Endothelial cell of umbilical vein (primary cell): ENCODE measurements around the gene MERTK. TPM values are rescaled to one million over a fixed set of nuclear protein-coding genes. Genes with fewer than 3 reads are reported as not detected.

Experiments used
- BruUV-seq: library from RNA; stranded (reverse); fragments of 400-500 nt; replicated peaks from 2 replicates; lab custom pipeline; 2021; lab: Mats Ljungman, UMichigan
- CTCF ChIA-PET: fragments of 300-600, 350-600 bp; sonication (Branson Sonifier 250); formaldehyde crosslinking; loops from one replicate; lab custom pipeline; 2021; ENCODE audit warnings: antibody characterized with exemption, inconsistent platforms; lab: Charles Lee
- POLR2A ChIA-PET: fragments of 300-600, 350-600 bp; sonication (Branson Sonifier 250); formaldehyde crosslinking; loops from one replicate; lab custom pipeline; 2021; ENCODE audit warnings: antibody characterized with exemption, inconsistent platforms; lab: Charles Lee
- DNase-seq: peaks from one replicate; pipeline ENCODE4 v3.0.0-alpha.2; 2011; ENCODE audit warnings: low read depth, low spot score
- FAIRE-seq: peaks from 2 replicates; lab custom pipeline; 2011; peaks lifted over from hg19 to GRCh38; lab: Jason Lieb, UNC
- H2AFZ ChIP-seq: 2 replicates; pipeline ENCODE4 v1.6.0; 2012; ENCODE audit warnings: low read depth, low read length, control low read depth, inconsistent platforms
- H3K27ac ChIP-seq: 2 replicates; pipeline ENCODE4 v1.5.1; 2011; ENCODE audit warnings: low read depth, mild to moderate bottlenecking, control low read depth, low read length, moderate library complexity; ENCODE audit not compliant: insufficient read depth
- H3K27me3 ChIP-seq, 2 experiments: 2 replicates each; pipeline versions ENCODE4 v1.6.0 to v1.6.1; 2011; ENCODE audit warnings: low read length in 2 of 2, mixed read lengths in 1 of 2; ENCODE audit not compliant: control insufficient read depth in 2 of 2, insufficient read depth in 2 of 2
- H3K36me3 ChIP-seq, 2 experiments: 2 replicates in 1 of 2; 3 replicates in 1 of 2; pipeline ENCODE4 v1.5.1; 2011; ENCODE audit warnings: low read length in 2 of 2, mild to moderate bottlenecking in 1 of 2, moderate library complexity in 1 of 2; ENCODE audit not compliant: control insufficient read depth in 2 of 2, insufficient read depth in 2 of 2; ENCODE audit errors: extremely low read depth in 1 of 2
- H3K4me1 ChIP-seq: 3 replicates; pipeline ENCODE4 v1.5.1; 2011; ENCODE audit warnings: mild to moderate bottlenecking, low read length; ENCODE audit not compliant: control insufficient read depth, insufficient read depth; ENCODE audit errors: extremely low read depth
- H3K4me2 ChIP-seq: 2 replicates; pipeline ENCODE4 v1.6.1; 2011; ENCODE audit warnings: low read length, control low read depth, mixed read lengths; ENCODE audit not compliant: insufficient read depth
- H3K4me3 ChIP-seq, 3 experiments: fragments of 200-600 bp in 1 of 3; sonication (generic), shearing (Covaris generic) in 1 of 3; replicated peaks in 1 of 3; 2 replicates each; pipeline ENCODE4 v1.5.1; 2011 to 2016; ENCODE audit warnings: control low read depth in 3 of 3, low read length in 3 of 3, mild to moderate bottlenecking in 2 of 3, inconsistent platforms in 1 of 3, low read depth in 1 of 3, moderate library complexity in 1 of 3; ENCODE audit not compliant: insufficient read depth in 1 of 3
- H3K79me2 ChIP-seq: 2 replicates; pipeline ENCODE4 v1.6.0; 2012; ENCODE audit warnings: low read length, inconsistent platforms; ENCODE audit not compliant: control insufficient read depth, insufficient read depth
- H3K9ac ChIP-seq: replicated peaks from 2 replicates; pipeline ENCODE3; 2011; ENCODE audit warnings: low read length, control low read depth; ENCODE audit not compliant: insufficient read depth; ENCODE audit errors: extremely low read depth
- H3K9me1 ChIP-seq: replicated peaks from 3 replicates; pipeline ENCODE4 v1.6.0; 2011; ENCODE audit warnings: mild to moderate bottlenecking, low read length; ENCODE audit not compliant: control insufficient read depth, insufficient read depth; ENCODE audit errors: extremely low read depth
- H3K9me3 ChIP-seq: replicated peaks from 2 replicates; pipeline ENCODE4 v1.5.1; 2012; ENCODE audit warnings: low read length, inconsistent platforms; ENCODE audit not compliant: control insufficient read depth, insufficient read depth
- H4K20me1 ChIP-seq: replicated peaks from 2 replicates; pipeline ENCODE3; 2011; ENCODE audit warnings: mild to moderate bottlenecking, low read length; ENCODE audit not compliant: control insufficient read depth, insufficient read depth; ENCODE audit errors: extremely low read depth
- EZH2 ChIP-seq: IDR thresholded peaks from 2 replicates; pipeline ENCODE4 v1.6.1; 2012; ENCODE audit warnings: borderline replicate concordance, low read depth, mild to moderate bottlenecking, moderate library complexity, low read length, inconsistent platforms; ENCODE audit not compliant: severe bottlenecking
- FOS ChIP-seq: IDR thresholded peaks from 2 replicates; pipeline ENCODE4 v1.6.1; 2011; ENCODE audit warnings: mild to moderate bottlenecking, low read length, moderate library complexity, borderline replicate concordance; ENCODE audit not compliant: insufficient read depth
- GATA2 ChIP-seq: IDR thresholded peaks from 2 replicates; pipeline ENCODE4 v1.7.0; 2011; ENCODE audit warnings: low read depth, mild to moderate bottlenecking, moderate library complexity, mixed read lengths, low read length; ENCODE audit not compliant: insufficient read length, insufficient read depth
- JUN ChIP-seq: IDR thresholded peaks from 2 replicates; pipeline ENCODE4 v1.6.1; 2011; ENCODE audit warnings: borderline replicate concordance, low read depth; ENCODE audit not compliant: insufficient read length, insufficient read depth
- MAX ChIP-seq: IDR thresholded peaks from 2 replicates; pipeline ENCODE4 v1.6.1; 2011; ENCODE audit not compliant: insufficient read depth, insufficient read length
- MYC ChIP-seq: IDR thresholded peaks from one replicate; pipeline ENCODE4 v1.6.1; 2011; ENCODE audit warnings: mild to moderate bottlenecking, low read depth, low read length
- POLR2A ChIP-seq: IDR thresholded peaks from 2 replicates; pipeline ENCODE4 v1.6.1; 2012; ENCODE audit warnings: low read depth, mild to moderate bottlenecking, control low read depth, low read length
- POLR2AphosphoS5 ChIP-seq: IDR thresholded peaks from 2 replicates; pipeline ENCODE4 v1.6.1; 2012; ENCODE audit warnings: low read depth, mild to moderate bottlenecking, control low read depth, low read length, moderate library complexity; ENCODE audit not compliant: insufficient read depth
- dilution Hi-C: fragments of 300-500 bp; cut with MboI; formaldehyde crosslinking; loops from one replicate; pipeline ENCODE4 v1.15.0; 2019; ENCODE audit warnings: low sequenced_read_pairs; ENCODE audit not compliant: extremely low pct_ligation_motif_present
- intact Hi-C: fragments of 100-400 bp; cut with micrococcal nuclease; formaldehyde crosslinking; loops from one replicate; pipeline ENCODE4 v1.10.0; 2022
- polyA plus RNA-seq, 4 experiments: library from polyadenylated mRNA; depleted of rRNA in 3 of 4; stranded (reverse) in 3 of 4; unstranded in 1 of 4; fragments of >200 nt; gene quantifications; 2 replicates each; pipeline versions ENCODE4 v1.2.1 to v1.2.3, GENCODE V29; 2011 to 2012; ENCODE audit warnings: missing spikeins in 1 of 4
- total RNA-seq: library from RNA; stranded (reverse); gene quantifications from 2 replicates; pipeline ENCODE4 v1.2.3, GENCODE V29; 2021
- TF ChIP-seq, protein P1 (sequence below), 2 donors: IDR thresholded peaks; 1 replicate in 1 of 2; 2 replicates in 1 of 2; pipeline ENCODE4 v1.5.1; 2011; ENCODE audit warnings: low read length in 2 of 2, mild to moderate bottlenecking in 2 of 2, moderate library complexity in 2 of 2, control low read depth in 1 of 2, inconsistent platforms in 1 of 2, low read depth in 1 of 2; ENCODE audit not compliant: insufficient read depth in 1 of 2; ENCODE audit errors: extremely low read depth in 1 of 2

The MERTK gene
- total and polyA plus RNA-seq, 2 donors (not counting 3 experiments of a cell fraction or from before 2014, with no cell fraction given) = 37.3 to 39.6 TPM

DNA sequence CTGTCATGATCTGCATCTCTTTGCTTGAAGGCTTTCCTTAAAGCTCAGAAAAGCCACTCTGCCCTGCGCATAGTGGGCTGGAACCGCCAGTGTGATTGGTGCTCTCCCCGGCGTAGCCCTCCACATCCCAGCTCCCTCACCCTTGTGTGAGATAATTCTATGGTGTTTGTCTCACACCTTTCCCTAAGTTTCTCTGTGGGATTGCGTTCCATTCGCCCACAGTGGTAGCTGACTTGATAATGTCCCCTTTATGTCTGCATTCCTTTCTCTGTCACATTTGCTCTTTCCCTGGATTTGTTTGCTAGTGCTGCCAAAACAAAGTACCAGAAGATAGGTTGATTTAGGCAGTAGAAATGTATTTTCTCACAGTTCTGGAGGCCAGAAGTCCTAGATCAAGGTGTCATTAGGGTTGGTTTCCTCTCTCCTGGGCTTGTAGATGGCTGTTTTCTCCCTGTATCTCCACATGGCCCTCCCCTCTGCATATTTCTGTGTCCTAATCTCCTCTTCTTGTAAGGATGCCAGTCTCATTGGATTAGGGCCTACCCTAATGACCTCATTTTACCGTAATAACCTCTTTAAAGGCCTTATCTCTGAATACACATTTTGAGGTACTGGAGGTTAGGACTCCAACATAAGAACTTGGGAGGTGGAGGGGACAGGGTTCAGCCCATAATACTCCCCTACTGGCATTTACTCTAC, 149.3 kb downstream of the MERTK start:
- CTCF ChIA-PET = interaction anchor here (0.9 to 6.1 kb wide), 6 partner anchors 15 to 159 kb away, joined by 3 to 85 read pairs (median 6); partner anchors contain the start of gene MERTK
- FAIRE-seq (no peak), DNase-seq (no peak)
- dilution Hi-C loops (no loop called here), intact Hi-C loops (loop anchor here (1.0 to 2.0 kb wide), 2 partner anchors 73 to 149 kb away; partner anchors contain the start of gene MERTK)
- no peak overlapping the region for H2AFZ ChIP-seq
- H3K4me3 ChIP-seq = no peak overlapping the region
- H3K36me3 ChIP-seq = no peaks in the 10 kb centered on the region
- H3K4me1 ChIP-seq = no peaks in the 10 kb centered on the region
- H3K27ac ChIP-seq = no peak overlapping the region
- POLR2A ChIA-PET = no interaction called here
- no peaks in the 10 kb centered on the region for H3K9me1 ChIP-seq
- peaks cover 0 to 1% of the 10 kb centered on the region in 2 experiments for H3K27me3 ChIP-seq
- TF ChIP-seq JUN (no peak), MYC (no peak), POLR2A (no peak), MAX (no peak), EZH2 (no peak), FOS (no peak), POLR2AphosphoS5 (no peak), GATA2 (no peak)
- TF ChIP-seq, protein P1, sequence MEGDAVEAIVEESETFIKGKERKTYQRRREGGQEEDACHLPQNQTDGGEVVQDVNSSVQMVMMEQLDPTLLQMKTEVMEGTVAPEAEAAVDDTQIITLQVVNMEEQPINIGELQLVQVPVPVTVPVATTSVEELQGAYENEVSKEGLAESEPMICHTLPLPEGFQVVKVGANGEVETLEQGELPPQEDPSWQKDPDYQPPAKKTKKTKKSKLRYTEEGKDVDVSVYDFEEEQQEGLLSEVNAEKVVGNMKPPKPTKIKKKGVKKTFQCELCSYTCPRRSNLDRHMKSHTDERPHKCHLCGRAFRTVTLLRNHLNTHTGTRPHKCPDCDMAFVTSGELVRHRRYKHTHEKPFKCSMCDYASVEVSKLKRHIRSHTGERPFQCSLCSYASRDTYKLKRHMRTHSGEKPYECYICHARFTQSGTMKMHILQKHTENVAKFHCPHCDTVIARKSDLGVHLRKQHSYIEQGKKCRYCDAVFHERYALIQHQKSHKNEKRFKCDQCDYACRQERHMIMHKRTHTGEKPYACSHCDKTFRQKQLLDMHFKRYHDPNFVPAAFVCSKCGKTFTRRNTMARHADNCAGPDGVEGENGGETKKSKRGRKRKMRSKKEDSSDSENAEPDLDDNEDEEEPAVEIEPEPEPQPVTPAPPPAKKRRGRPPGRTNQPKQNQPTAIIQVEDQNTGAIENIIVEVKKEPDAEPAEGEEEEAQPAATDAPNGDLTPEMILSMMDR (IDR thresholded peaks at IDR 0.05; ENCODE audit: extremely low read depth in 1 of 2, insufficient read depth in 1 of 2, low read depth in 1 of 2, low read length in 2 of 2) = no peak
- H4K20me1 ChIP-seq = no peaks in the 10 kb centered on the region
- H3K79me2 ChIP-seq = no peaks in the 10 kb centered on the region
- no peak overlapping the region for H3K9ac ChIP-seq
- no TSS peak for BruUV-seq
- H3K9me3 ChIP-seq = peaks cover 2% of the 10 kb centered on the region
- H3K4me2 ChIP-seq = no peak overlapping the region
